IPS-18c (cell line): ENCODE results near the gene ZDHHC13.

Experiments
- H3K4me3 ChIP-seq: 2 replicates; pipeline ENCODE4 v1.7.0; 2013; ENCODE audit warnings: low read depth, mild to moderate bottlenecking, low read length, moderate library complexity; ENCODE audit not compliant: insufficient read depth
- H3K9me3 ChIP-seq: one replicate; pipeline ENCODE4 v1.6.1; 2013; ENCODE audit warnings: mild to moderate bottlenecking, low read length, moderate library complexity; ENCODE audit not compliant: control insufficient read depth, insufficient read depth

The ZDHHC13 gene

DNA sequence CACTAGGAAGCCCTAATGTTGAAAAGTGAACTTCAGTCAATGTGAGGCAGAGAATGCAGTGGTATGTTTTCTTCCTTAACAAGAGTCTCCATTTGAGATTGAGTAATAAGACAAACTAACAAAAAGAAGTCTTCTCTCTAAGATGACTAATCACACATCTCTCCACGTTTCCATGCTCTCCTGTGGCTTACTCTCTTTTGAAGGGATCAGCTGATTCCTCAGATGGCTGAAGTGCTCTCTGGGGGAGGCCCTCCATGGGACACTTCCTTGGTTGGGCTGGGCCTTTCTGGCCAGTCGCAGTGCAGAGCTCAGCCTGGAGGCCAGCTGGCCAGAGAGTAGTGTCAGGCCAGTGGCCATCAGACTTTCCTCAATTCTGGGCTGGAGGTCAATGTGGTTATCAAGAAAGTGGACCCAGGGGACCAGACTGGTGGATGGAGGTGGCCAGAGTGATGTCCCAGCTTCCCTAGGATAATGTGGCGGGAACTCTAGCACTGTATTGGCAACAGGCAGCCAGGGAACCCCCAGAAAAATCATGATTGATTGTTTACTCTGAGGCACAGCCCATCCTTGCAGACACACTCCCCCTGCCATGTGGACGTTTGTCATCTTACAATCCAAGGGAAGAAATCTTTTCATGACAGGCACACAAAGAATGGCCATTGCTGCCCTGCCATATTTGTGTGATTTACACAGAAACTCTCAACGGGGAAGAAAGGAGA, 70.3 kb downstream of the ZDHHC13 start:
- H3K9me3 ChIP-seq = no peaks in the 10 kb centered on the region

DNA sequence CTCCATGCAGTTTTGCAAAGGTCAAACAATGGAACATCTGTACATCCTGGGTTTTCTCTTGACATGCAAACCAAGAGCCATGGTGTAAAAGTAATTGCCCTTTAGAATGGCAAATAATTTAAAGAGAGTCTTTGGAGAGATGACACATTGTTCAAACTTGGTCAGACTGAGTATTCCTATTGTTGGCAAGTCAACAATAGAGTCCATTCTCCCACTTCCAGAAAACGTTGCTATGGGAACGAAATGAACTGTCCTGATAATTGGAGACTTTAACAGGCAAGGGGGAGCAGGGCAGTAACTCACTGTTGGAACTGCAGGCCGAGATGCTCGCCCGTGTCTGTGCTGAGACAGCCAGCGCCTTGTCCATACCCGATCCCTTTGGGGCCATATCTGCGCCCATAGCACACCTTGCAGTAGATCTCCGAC, 70.9 kb downstream of the ZDHHC13 start:
- no peak overlapping the region for H3K4me3 ChIP-seq

More for the DNA sequence above, 70.3 kb downstream of the ZDHHC13 start:
- no peak overlapping the region for H3K4me3 ChIP-seq

DNA sequence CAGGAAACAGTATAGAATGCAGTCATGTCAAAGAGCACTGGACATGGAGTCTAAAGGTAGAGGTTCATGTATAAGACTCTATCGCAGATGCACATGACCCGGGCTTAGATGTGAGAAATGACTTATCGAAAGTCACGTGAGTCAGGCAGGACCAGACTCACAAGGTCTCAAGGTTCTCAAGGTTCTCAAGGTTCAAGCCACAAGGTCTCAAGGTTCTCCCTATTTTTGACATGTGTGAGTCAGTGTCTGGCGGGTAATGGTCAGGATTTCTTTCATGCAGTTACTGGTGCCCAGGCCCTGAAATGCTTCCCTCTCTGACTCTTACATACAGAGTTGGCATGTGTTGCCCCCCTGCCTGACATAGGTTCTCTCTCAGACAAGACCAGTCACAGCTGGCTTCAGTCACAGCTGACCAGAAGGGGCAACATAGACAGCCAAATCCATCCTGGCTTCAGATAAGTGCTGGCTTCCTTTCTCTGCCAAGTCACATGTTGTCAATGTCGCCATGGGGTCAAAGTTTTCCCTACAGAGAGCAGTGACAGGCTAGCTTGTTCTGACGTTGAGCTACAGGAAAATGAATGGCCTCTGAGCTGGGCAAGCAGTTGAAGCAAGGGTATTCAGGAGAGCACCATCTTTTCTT, 74.7 kb downstream of the ZDHHC13 start:
- no peaks in the 10 kb centered on the region for H3K9me3 ChIP-seq
- no peak overlapping the region for H3K4me3 ChIP-seq

More for the DNA sequence above, 70.9 kb downstream of the ZDHHC13 start:
- no peaks in the 10 kb centered on the region for H3K9me3 ChIP-seq

DNA sequence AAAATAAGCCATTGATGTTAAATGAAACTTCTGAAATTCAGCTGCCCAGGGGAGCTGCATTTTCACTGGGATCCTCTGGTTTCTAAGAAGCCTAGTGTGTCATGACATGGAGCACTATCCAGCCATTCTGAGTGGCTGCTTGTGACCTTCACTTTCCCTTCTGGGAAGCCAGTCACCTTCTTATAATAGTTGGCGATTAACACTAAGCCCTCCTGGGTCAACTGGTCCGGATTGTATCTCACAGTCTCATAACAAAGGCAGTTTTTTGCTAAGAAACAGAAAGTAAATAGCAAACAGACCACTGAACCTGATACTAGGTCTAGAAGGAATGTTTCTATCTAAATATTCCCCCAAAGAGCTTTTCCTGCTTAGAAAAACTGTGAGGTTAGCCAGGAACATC, 76.9 kb downstream of the ZDHHC13 start:
- no peak overlapping the region for H3K4me3 ChIP-seq
- H3K9me3 ChIP-seq = no peaks in the 10 kb centered on the region

DNA sequence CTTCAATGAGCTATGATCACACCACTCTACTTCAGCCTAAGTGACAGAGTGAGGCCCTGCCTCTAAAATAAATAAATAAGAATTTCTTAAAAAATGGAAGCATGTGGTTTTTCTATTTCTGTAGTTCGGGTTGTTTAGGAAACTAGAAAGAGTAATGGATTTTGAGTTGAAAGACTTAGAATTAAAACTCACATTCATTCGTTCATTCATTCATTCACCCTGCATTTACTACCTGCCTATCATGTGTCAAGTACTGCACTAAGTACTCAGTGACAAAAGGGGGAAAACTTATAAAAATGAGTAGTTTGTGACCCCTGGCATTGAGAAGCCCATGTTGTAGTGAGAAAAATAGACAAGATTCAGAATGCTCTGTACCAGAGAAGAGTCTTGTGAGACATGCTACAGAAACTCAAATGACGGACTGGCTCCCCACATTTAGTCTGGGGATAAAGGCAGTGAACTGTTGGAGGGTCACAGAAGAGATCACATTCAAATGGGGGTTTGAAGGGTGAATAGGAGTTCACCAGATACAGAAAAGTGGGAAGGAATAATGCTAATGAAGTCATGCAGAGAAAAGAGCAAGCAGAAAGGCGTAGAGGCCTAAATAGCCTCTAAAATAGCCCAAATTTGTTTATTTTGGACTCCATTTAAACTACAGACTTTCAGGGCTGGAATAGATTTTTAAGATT, 77.8 kb downstream of the ZDHHC13 start:
- no peaks in the 10 kb centered on the region for H3K9me3 ChIP-seq
- no peak overlapping the region for H3K4me3 ChIP-seq

DNA sequence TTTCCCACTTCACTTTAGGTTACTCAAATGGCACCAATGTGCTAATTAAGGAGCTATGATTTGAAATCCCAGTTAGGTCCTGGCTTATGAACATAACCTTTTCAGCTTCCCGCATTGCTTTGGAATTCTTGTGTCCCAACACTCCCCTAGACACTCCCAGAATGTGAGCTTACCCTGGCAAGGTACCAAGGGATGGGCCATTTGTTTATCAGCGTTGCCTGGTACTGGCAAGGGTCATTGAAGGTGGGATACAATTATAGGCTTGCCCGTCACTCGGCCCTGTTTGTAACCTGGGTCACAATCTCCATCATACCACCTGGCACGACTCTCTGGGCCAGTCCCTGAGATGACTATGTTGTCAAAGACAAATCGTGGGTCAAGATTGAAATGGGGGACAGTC, 79.5 kb downstream of the ZDHHC13 start:
- no peak overlapping the region for H3K4me3 ChIP-seq

DNA sequence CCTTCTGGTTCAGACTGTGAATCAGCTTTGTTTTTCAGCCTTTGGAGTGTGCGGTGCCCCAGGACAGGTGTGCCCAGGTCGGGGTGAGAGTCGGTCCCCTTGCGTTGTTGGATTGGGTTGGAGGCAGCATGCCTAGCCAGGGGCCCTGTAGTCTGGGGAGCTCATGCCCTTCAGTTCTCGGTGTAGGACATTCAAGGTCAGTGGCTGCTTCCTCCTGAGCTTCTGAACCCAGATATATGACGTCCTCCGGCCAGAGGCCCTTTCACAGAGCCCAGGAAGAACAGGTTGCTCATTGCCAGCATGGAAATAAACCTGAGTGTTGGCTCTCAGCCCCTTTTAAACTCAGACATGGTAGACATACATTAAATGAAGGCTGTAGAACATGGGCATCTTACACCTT, 82.1 kb downstream of the ZDHHC13 start:
- Histone ChIP-seq H3K4me3 (no peak overlapping the region), H3K9me3 (no peaks in the 10 kb centered on the region)

More for the DNA sequence above, 79.5 kb downstream of the ZDHHC13 start:
- no peaks in the 10 kb centered on the region for H3K9me3 ChIP-seq

DNA sequence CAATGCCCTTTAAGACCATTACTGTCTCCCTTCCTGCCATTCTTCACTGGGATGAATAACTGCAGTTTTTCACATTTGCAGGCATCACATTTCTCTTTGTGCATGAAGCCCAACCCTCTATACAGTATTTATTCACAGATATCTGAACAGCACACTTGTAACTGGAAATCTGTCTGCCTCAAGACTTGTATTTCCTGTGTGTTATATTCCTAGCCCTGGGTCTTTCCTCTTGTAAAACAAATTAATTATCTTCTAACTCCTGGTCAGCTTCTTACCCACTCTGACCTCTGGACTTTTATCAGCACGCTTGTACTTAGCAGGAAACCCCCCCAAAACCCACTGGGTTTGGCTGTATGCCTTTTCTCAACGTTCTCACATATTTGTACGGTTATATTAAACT, 82.8 kb downstream of the ZDHHC13 start:
- Histone ChIP-seq H3K4me3 (no peak overlapping the region), H3K9me3 (no peaks in the 10 kb centered on the region)

DNA sequence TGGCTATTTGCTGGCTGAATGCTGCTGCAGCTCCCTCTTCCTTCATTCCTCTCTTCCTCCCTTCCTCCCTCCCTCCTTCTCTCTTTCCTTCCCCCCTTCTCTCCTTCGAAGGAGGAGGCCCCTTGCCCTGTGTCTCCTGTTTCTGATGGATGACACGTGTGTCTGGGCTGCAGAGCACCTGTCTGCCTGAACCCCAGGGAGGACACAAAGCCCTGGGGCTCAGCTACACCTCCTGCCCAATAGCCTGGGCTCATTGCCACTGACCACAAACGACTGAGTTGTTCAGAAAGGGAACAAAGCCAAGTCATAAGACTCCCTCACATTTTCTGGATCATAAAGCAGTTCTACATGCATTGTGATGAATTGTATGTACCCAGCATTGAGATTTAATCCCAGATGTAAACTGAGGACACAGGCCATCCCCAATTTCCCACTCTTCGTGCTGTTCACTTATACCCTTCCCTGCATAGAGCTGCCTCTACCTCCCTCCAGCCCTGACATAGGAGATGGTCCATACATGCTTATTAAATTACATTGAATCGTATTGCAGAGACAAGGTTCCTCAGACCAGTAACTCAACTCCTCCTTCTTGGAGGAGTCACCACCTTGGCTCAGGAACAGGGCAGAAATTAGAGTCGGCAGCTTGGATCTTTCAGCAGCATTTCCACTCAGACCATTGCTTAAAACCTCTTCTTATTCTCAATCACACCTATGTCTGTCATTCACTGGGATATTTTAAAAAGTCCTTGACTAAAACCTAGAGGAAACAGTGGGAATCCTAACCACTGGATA, 83.6 kb downstream of the ZDHHC13 start:
- no peaks in the 10 kb centered on the region for H3K9me3 ChIP-seq

DNA sequence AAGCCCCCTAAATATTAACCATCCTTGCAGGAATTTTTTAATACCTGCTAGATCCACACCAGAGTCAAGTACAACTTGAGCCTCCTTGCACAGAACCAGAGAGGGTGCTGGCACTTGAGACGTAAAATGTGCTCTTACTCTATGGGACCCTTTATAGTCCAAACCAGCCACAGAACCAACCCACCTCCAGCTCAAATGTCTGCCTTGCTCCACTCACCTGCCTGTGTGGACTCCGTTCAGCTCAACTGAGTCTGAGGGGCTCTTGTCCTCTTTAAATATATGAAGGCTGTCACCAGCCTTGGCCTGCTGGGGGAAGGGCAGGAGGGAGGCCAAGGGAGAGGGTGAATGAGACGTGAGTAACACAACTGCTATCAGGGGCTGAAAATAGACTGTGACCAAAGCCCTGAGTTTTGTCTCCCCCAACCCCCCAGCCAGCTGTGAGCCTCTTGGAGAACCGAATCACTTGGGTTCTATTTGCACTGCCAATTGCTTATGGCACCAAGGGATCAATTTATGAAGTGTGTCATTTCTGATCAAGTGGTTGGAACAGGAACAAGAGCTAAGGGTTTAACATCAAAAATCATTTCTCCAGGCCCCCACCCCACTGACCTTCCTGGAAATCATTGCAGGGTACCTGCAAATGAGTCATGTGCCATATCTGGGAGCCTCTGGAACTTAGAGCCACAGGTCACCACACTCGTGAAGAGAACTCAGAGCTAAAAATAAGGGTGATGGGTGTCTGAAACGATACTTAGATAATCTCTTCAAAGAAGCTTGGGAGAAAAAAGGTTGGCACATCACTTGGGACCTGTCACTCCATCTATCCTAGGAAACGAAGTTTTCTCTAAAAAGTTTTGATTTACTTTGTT, 85.0 kb downstream of the ZDHHC13 start, which contains the start of gene CSRP3:
TSS of gene CSRP3 (minus strand) at position 247 of the 869 bp plus-strand sequence. CDS start 9,535 bp downstream, outside the sequence.
- no peaks in the 10 kb centered on the region for H3K9me3 ChIP-seq
- H3K4me3 ChIP-seq = no peak within 1 kb of the TSS

More for the DNA sequence above, 83.6 kb downstream of the ZDHHC13 start:
- H3K4me3 ChIP-seq = no peak overlapping the region

DNA sequence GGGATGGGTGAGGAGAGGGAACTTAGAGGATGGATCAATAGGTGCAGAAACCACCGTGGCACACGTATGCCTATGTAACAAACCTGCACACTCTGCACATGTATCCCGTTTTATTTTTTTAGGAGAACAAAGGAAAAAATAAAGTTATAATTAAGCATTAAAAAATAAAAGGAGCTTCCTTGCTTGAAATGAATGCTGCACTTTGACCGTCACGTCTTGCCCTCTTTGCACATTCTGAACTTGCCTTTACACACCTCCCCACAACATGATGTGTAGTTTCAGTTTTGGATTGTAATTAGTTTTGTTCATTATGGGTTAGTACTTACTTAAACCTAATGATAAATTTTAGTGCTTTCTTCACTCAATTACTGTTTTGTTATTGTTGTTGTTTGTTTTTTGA, 87.9 kb downstream of the ZDHHC13 start:
- H3K4me3 ChIP-seq = no peak overlapping the region
- no peaks in the 10 kb centered on the region for H3K9me3 ChIP-seq

DNA sequence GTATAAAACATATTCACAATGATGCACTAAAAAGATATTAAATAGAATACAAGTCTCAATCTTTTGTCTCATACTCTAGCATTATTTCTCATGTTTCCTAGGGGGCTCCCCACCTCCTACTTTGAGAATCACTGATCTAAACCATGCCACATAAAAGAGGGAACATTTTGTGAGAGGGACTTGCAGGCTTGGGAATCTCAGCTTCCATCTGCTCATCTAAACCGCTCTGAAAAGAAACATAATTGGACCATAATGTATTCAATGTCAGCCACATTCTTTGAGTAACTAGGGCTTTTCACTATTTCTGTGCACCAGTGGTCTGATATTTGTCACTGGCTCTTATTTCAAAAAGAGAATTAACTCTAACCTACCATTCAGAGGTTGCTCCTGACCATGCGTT, 91.2 kb downstream of the ZDHHC13 start:
- Histone ChIP-seq H3K9me3 (no peaks in the 10 kb centered on the region), H3K4me3 (no peak overlapping the region)

DNA sequence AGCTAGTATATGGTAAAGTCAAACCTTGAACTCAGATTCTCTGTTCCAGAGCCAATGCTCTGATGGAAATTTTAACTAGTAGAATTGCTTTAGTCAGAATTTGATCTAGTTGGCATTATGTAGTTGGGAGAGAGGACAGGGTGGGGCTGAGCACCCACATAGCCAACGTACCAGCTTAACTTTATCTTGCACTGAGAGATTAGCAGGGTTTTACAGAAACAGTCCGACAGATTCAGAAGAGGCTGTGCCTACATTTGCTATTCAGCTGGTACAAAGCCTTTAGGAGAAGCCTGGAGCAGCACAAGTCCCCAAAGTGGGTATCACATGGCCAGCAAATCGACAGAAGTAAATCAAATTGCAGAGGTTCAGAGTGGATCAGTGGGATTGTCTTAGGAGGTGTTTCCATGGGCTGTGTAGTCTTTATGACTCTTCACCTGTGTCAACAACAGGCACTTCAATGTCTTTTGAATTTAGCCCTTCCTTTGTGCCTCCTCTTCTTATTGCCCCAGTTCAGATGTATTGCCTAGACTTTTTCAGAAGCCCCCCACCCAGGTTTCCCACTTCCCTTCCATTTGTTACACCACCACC, 92.1 kb downstream of the ZDHHC13 start:
- H3K4me3 ChIP-seq = no peak overlapping the region
- no peaks in the 10 kb centered on the region for H3K9me3 ChIP-seq

DNA sequence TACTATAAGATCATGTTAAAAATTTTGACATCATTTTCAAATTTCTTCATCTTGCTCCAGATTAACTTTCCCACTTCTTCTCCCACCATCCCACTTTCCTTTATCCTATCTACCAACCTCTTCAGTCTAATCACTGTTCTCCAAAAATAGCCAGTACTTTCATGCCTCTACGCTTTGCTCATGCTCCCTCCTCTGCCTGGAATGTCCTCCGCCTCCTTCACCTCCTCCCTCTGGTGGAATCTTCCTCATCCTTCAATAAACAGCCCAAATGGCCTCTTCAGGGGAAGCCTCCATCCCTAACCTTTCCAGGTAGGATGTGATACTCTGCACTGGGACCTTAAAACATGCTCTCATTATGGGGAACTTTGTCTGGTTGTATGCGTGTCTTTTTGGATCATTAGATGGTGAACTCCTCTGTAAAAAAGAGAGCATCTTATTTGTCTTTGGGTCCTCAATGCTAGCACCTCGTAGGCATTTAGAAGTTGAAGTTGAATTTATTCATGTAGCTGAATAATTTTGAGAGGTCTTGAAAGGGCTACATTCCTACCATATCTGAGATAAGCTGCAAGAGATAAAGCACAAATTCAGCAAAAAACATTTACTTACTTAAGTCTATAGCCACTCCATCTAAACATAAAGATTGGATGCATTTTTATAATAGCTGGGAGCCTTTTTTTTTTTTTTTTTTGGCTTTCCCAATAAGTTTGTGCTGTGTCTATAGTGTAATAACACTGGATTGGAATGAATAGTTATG, 92.8 kb downstream of the ZDHHC13 start:
- no peaks in the 10 kb centered on the region for H3K9me3 ChIP-seq
- H3K4me3 ChIP-seq = no peak overlapping the region

DNA sequence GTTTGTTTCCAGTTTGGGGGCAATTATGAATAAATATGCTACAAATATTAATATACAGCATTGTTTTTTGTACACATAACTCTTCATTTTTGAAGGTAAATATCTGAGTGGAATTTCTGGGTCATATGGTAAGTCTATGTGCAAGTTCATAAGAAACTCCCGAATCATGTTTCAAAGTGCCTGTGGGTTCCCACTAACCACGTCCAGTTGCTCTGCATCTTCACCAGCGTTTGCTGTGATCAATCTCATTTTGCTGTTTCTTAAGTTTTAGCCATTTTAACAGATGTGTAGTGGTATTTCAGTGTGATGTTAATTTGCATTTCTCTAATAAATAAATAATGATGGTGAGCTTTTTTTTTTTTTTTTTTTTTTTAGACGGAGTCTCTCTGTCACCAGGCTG, 99.1 kb downstream of the ZDHHC13 start:
- Histone ChIP-seq H3K9me3 (no peaks in the 10 kb centered on the region), H3K4me3 (no peak overlapping the region)
